WI38 (cell line): ENCODE data around the gene ZNF236.
"Not testable (repeated sequence)": the region's sequence is repeated elsewhere in the genome, so short reads cannot be mapped to it uniquely, and the experiment has no call there.

Experiments used
- H3K4me3 ChIP-seq: 2 replicates; pipeline ENCODE4 v1.5.1; 2011; ENCODE audit warnings: low read depth, mild to moderate bottlenecking, control low read depth, low read length
- CTCF ChIP-seq: IDR thresholded peaks from 2 replicates; pipeline ENCODE4 v1.5.1; 2012; ENCODE audit warnings: low read depth, mild to moderate bottlenecking, control low read depth, low read length

Gene ZNF236

GRCh38 chr18:76985156-76985950 lies 163.0 kb downstream of the ZNF236 start:
- H3K4me3 ChIP-seq = no peak overlapping the region
- no peak for TF ChIP-seq CTCF

- no peak overlapping the region for H3K4me3 ChIP-seq
- no peak for TF ChIP-seq CTCF
Observed at GRCh38 chr18:76985951-76986236, 163.5 kb downstream of the ZNF236 start.

- no peak for TF ChIP-seq CTCF
- no peak overlapping the region for H3K4me3 ChIP-seq
Observed at GRCh38 chr18:76986406-76986805, 164.0 kb downstream of the ZNF236 start.

- no peak overlapping the region for H3K4me3 ChIP-seq
- TF ChIP-seq CTCF = no peak
Observed at GRCh38 chr18:76988031-76988826, 165.9 kb downstream of the ZNF236 start.

GRCh38 chr18:76988827-76989646 lies 166.7 kb downstream of the ZNF236 start:
- no peak overlapping the region for H3K4me3 ChIP-seq
- no peak for TF ChIP-seq CTCF

- no peak overlapping the region for H3K4me3 ChIP-seq
- no peak for TF ChIP-seq CTCF
Observed at GRCh38 chr18:76989647-76990190, 167.4 kb downstream of the ZNF236 start.

- H3K4me3 ChIP-seq = not testable (repeated sequence)
Observed at GRCh38 chr18:76990343-76991020, 168.1 kb downstream of the ZNF236 start.
